Activated T-cell treated with anti-CD3 and anti-CD28 coated beads, Interleukin-2, amount 50 U/mL, for 1 hour (primary cell): Measurements from ENCODE around the gene DIABLO.
"Not testable (repeated sequence)": the region's sequence is repeated elsewhere in the genome, so short reads cannot be mapped to it uniquely, and the experiment has no call there.

Source experiments
- DNase-seq: peaks from one replicate; pipeline ENCODE4 v3.0.0-alpha.2; 2020

DIABLO gene

DNA sequence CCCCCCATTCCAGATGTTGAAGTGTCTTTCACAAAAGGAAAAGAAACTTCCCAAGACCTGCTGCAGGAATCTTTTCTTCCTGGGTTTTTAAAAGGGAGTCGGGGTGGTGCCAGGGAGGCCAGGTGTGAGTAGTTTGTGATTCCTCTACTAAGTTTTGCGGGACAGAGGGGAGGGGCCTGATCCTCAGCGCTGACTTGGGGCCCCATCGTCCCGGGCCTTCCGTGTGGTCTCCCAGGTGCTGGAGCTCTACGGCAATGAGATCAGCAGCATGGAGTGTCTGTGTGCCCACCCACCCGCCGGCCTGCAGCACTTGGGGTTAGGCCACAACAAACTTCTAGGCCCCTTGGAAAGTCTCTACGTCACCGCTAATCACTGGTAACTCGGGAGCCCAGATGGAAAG is 38.4 kb downstream of the DIABLO start:
- DNase-seq, result no peak

DNA sequence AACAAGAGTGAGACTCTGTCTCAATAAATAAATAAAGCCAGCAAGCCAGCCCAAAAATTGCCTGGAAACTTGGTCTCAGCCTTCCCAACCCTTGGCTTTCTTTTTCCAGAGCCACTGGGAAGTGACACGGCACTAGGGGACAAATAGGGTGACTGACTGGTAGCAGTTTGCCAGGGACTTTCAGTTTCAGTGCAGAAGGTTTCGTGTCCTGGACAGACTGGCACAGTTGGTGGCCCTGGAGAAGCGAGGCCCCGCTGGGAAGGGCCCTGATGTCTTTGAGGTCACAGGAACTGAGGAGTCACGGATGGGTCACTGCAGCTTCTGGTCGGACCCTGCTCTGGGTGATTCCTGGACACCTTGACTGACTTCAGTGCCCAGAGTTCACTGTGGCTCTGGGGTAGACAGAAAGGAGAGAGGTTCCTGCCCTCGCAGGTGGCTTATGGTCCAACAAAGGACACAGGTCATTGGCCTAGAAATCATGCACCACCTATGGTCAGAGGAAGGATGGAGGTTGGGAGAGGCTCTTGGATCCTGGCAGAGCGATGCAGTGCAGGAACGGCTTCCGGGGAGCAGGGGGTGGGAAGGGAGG is 40.3 kb downstream of the DIABLO start:
- no peak for DNase-seq

DNA sequence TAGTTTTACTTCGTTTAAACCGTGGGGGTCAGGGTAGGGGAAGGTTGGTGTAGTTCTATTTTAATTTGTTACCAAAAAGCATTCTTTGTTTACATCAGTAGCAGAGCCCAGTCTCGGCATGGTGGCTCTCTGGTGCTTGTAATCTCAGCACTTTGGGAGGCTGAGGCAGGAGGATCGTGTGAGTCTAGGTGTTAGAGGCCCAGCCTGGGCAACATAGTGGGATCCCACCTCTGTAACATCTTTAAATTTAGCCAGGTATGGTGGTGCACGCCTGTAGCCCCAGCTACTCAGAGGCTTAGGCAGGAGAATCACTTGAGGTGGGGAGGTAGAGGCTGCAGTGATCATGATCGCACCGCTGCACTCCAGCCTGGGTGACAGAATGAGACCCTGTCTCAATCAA is 40.8 kb downstream of the DIABLO start:
- DNase-seq, result no peak

DNA sequence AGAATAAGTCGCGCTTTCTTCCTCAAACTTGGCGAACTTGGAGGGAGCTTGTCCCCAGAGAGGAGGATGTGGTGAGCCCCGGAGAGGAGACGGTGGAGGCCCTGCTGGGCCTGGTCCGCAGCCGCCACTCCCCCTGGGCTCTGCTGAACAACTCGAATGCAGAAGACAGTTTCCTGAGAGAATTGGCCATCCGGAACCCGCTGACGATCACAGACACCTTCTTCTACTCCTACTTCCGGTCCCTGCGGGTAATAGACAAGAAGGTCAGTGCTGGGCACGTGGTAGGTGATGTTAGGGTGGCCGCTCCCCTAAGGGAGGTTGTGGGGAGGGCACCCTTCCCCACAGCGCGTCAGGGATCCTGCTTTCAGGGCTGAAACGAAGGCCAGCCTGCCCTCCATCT is 41.3 kb downstream of the DIABLO start:
- DNase-seq, result no peak

DNA sequence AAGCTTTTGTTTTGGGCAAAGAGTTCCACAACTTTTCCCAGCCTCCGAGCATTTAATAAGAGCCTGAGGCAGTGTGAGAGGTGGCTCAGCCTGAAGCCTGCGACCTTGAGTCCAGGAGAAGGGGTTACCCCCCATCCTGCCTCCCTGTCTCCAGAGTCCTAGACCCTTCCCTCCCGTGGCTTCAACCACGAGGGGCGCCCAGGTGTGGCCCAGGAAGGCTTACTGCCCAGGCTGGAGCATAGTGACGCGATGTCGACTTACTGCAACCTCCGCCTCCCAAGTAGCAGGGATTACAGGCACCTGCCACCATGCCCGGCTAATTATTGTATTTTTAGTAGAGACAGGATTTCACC is 42.3 kb downstream of the DIABLO start:
- DNase-seq, result no peak

DNA sequence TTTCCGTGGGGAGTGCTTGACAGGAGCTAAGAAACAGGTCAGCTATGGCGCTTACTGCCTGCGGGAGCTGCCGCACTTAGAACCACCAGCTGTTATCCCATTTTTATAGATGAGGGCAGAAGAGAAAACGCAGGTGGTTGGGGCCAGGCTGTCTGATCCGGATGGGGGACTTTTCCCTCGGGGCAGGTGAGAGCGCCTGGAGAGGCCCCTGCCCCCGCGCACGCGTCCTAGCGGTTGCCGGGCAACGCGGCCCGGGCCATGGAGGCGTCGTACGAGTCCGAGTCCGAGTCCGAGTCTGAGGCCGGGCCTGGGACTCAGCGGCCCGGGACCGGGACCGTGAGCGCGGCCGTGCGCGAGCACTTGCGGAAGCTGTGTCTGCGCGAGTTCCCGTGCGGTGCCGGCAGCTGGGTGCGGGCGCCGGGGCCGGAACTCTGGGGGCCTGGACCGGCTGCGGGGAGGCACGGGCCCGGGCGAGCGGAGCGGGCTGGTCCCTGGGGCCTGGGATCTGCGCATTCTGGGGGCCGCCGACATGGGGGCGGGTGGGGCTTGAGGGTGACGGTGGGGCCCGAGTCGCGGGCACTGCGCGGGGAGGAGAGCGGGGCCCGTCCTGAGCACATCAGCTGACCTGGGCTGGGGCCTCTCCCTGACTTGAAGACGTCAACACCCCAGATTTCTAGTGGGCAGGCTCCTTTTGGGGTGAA is 42.8 kb downstream of the DIABLO start, which contains the start of gene LRRC43:
Gene LRRC43, plus strand, starts transcription at position 237 of the 701 bp plus-strand sequence. Its CDS starts 22 bp downstream, at position 259.
- peak; percentile 43 for DNase-seq

DNA sequence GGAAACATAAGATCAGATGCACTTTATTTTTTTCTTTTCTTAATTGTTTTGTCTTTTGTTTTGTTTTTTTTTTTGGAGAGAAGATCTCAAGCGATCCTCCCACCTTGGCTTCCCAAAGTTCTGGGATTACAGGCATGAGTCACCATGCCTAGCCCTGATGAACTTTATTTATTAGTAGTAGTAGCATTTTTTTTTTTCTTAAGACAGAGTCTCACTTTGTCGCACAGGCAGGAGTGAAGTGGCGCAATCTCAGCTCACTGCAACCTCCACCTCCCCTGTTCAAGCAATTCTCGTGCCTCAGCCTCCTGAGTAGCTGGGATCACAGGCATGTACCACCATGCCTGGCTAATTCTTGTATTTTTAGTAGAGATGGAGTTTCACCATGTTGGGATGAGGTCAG is 49.4 kb downstream of the DIABLO start:
- not testable (repeated sequence) for DNase-seq

DNA sequence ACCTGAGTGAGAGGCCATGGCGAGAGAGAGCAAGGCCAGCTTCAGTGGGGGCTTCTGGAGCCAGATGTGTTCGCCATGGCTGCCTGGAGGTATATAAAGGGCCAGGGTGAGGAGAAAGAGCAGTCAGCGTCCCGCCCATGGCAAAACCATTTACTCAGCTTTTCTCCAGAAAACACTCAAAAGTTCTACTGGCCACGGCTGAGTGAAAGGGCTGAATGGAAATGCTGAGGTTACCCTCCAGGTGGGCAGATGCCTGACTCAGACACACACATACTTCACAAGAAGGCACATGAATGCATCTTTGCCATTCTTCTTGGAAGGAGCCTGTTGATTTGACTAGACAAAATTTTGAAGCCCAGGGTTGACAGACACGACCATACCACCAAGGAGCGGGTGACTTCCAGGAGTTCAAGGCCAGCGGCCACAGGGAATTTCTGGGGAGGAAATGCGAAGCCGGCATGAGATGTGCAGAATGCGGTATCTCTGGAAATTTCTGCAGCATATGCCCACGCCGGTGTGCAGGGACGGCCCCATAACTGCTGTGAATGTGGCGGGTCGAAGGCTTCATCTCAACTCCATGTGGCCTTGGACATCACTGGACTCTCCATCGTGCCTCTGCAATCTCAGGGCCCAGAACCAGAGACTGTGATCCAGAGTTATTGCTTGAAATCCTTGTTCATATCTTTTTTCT is 51.6 kb downstream of the DIABLO start, which contains the start of gene IL31:
Gene IL31, minus strand, starts transcription at position 67 of the 691 bp plus-strand sequence. Its CDS starts 49 bp downstream, at position 18.
- no peak for DNase-seq

DNA sequence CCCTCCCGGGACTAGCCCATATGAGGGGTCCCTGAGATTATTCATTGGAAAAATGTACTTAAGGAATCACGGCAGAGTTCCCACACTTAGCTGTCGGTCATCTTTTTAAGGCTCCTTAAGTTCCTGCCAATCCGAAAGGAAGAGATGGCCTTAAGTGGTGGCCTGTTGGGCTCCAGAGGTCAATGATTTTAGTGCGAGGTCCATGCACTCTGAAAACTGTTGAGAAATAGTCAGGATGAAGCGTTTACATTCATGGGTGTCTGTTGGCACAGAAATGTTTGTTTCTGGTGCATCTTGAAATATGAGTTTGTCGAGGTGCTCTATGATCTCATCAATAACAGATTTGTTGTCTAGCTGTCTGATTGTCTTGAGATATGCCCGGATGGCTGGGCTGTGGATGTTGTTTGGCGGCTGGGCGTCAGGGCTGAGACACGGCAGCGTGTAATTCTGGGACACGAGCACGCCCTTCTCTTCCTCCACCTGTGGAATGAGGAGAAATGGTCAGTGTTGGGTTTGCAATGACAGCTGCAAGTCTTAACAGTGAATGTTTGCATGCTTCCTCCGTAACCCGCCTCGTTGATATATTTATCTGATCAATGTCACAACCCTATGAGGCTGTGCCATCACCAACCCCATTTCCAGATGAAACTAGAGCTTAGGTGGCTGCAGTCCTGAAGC is 53.5 kb downstream of the DIABLO start:
- DNase-seq, result no peak

DNA sequence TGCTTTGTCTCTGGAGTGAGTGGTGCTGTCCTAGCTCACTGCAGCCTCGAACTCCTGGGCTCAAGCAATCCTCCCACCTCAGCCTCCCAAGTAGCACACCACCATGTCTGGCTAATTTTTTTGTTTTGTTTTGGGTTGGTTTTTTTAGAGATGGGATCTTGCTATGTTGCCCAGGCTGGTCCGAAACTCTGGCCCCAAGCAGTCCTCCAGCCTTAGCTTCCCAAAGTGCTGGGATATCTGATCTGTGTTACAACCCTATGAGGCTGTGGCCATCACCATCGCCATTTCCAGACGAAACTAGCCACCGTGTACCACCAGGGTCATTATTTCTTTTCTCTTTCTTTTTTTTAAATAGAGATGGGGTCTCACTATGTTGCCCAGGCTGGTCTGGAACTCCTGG is 54.5 kb downstream of the DIABLO start:
- DNase-seq, result no peak

DNA sequence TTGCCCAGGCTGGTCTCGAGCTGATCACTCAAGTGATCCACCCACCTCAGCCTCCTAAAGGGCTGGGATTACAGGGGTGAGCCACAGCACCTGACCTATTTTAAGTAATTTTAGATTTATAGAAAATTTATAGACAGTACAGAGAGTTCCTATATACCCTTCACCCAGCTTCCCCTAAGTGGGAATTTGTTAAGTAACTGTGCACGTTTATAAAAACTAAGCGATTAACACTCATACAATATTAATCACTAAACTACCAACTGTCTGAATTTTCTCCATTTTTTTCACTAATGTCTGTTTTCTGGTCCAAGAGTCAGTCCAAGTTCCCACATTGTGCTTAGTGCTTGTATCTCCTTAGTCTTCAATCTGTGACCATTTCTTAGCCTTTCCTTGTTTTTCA is 57.4 kb downstream of the DIABLO start:
- DNase-seq, result no peak

DNA sequence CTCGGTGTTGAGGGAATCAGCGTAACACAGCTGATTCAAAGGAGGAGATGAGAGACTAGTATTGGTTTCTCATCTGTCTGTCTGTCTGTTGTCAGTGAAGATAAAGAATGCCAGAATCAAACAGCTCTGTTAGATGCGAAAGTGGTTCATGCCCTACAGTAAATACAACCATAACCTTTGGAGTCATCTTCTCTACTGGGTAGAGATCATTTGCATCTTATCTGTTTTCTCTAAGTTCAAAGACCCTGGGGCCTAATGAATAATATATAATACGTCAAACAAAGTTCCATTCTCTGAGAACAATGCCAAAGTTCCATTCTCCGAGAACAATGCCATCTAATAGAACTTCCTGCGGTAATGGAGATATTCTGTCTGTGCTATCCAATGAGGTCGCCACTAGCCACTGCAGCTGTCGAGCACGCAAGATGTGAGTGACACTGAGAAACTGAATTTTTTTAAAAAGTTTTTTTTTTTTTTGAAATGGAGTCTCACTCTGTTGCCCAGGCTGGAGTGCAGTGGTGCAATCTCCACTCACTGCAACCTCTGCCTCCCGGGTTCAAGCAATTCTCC is 58.4 kb downstream of the DIABLO start:
- DNase-seq, result no peak

DNA sequence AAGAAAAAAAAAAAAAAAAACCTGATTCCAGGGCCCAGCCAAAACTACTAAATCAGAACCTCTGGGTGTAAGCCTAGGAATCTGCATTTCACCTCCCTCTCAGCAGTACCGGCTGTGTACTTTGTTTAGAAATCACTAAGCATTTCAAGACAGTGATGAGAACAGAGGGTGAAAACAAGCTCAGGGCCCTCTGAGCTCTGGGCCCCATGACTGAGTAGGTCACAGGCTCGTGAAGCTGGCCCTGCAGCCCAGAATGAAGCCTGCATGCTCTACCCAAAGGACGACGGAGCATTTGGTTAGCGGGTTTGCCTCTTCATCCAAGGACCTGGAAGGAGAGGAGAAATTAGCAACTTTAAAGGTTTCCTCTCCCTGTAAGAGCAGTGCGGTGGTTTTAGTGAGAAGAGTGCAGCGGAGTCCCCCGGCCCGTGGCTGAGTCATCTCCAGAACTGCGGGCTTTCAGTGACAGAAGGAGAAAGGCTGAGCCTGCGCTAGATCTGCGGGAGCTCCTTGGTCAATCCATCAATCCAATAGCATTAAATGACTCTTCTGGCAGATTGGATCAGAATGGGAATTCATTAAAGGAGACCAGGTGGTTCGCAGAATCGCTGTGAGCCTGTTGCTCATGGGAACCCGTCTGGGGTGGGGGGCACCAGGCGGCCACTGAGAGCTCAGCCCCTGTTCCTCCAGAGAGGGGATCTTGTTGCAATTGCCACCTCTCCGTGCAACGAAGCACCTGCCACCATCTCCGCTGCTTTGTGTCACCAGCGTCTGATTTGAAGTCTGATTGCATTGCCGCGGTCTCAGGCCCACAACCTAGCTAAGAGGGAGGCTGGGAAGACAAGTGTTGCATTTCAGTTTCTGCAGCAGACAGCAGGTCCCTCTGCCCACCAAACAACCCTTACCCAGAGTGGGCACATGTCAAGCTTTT is 59.2 kb downstream of the DIABLO start:
- DNase-seq, result peak; percentile 27

DNA sequence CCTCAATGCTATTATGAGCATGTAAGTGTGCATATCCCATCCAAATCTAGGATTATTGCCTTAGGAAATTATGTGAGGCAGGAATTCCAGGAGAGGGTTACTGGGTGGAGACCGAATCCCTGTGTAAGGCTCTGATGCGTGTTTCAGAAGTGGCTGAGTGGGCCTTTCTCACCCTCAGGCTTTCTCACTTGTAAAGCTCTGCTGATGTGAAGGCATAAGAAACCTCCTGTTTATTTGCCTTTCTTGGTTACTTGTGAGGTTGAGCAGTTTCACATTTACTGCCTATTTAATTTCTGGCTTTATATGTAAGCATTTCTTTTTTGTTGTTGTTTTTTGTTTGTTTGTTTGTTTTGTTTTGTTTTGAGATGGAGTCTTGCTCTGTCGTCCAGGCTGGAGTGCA is 62.9 kb downstream of the DIABLO start:
- DNase-seq, result no peak

DNA sequence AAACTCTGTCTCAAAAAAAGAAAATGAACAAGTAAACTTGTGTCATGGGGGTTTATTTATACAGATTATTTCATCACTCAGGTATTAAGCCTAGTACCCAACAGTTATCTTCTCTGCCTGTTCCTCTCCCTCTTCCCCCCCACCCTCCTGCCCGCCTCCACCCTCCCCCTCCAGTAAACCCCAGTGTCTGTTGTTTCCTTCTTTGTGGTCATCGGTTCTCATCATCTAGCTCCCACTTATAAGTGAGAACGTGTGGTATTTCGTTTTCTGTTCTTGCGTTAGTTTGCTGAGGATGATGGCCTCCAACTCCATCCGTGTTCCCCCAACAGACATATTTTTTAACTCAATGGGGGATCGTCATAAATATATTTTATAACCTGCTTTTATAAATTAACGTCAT is 64.2 kb downstream of the DIABLO start:
- no peak for DNase-seq

DNA sequence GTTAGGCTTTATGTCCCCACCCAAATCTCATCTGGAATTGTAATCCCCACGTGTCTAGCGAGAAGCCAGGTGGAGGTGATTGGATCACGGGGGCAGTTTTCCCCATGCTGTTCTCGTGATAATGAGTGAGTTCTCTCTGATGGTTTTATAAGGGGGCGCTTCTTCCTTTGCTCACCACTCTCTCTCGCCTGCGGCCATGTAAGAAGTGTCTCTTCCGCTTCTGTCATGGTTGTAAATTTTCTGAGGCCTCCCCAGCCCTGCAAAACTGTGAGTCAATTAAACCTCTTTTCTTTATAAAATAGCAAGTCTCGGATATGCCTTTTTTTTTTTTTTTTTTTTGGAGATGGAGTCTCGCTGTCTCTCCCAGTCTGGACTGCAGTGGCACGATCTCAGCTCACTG is 65.1 kb downstream of the DIABLO start:
- no peak for DNase-seq

DNA sequence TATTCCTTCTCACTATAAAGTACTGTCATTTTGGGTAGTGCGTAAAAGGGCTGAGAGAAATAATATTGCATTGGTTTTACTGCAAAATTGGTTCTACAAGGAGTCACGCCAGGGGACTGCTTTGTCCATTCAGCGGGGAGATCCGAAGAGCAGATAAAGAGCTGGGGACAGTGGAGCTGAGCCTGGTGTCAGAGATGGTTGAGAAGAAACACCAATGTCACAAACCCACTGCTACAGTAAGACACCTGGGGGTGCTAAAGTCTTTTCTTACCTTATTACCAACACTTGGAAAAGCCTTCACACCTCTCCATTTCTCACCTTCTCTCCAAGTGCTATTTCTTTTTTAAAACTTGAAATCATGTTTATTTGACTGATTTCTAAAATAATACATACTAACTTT is 66.0 kb downstream of the DIABLO start:
- DNase-seq, result no peak

DNA sequence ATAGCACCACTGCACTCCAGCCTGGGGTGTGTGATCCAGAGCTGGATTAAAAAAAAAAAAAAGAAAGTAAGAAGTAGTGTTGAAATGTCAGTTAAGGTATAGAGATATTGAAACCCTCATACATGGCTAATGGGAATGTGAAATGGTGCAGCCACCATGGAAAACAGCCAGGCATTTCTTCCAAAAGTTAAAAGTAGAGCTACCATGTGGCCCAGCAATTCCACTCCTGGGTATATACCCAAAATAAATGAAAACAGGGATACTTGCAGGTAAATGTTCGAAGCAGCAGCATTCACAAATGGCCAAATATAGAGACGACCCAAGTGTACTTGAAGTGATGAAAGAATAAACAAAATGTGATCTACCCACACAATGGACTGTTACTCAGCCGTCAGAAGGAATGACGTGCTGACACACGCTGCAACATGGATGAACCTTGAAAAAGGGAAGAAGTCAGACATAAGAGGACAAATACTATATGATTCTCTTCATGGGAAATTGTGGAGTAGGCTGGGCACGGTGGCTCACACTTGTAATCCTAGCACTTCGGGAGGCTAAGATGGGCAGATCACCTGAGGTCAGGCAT is 67.1 kb downstream of the DIABLO start:
- DNase-seq, result no peak
